RKO (cell line): ENCODE data around the gene CDC5L.
A peak's percentile ranks its signal among the peaks of the same experiment; 100 is the strongest.

Experiments
- DNase-seq: peaks from one replicate; pipeline ENCODE4 v3.0.0-alpha.2; 2016; ENCODE audit warnings: low spot score

Gene CDC5L

GRCh38 chr6:44453146-44453545, 65.6 kb downstream of the CDC5L start:
- DNase-seq = peak; percentile 54

GRCh38 chr6:44454198-44454597, 66.7 kb downstream of the CDC5L start:
- DNase-seq = no peak

- DNase-seq = peak; percentile 73
Measured at GRCh38 chr6:44456070-44456965, 68.8 kb downstream of the CDC5L start.

GRCh38 chr6:44456966-44457292, 69.4 kb downstream of the CDC5L start:
- no peak for DNase-seq

GRCh38 chr6:44457596-44457995, 70.1 kb downstream of the CDC5L start:
- DNase-seq = no peak

- no peak for DNase-seq
Measured at GRCh38 chr6:44458551-44458950, 71.0 kb downstream of the CDC5L start.

GRCh38 chr6:44462335-44462734, 74.8 kb downstream of the CDC5L start:
- DNase-seq = no peak

GRCh38 chr6:44462797-44463727, 75.6 kb downstream of the CDC5L start:
- no peak for DNase-seq

- no peak for DNase-seq
Measured at GRCh38 chr6:44463728-44464450, 76.4 kb downstream of the CDC5L start.

GRCh38 chr6:44464527-44465310, 77.2 kb downstream of the CDC5L start:
- no peak for DNase-seq

GRCh38 chr6:44466955-44467354, 79.4 kb downstream of the CDC5L start:
- DNase-seq = no peak

- DNase-seq = no peak
Measured at GRCh38 chr6:44468835-44469234, 81.3 kb downstream of the CDC5L start.

GRCh38 chr6:44470115-44470464, 82.6 kb downstream of the CDC5L start:
- no peak for DNase-seq

GRCh38 chr6:44470746-44471145, 83.2 kb downstream of the CDC5L start:
- no peak for DNase-seq

- DNase-seq = no peak
Measured at GRCh38 chr6:44471271-44471981, 83.9 kb downstream of the CDC5L start.

- DNase-seq = no peak
Measured at GRCh38 chr6:44472250-44472945, 84.9 kb downstream of the CDC5L start.

GRCh38 chr6:44473393-44474189, 86.1 kb downstream of the CDC5L start:
- DNase-seq = no peak

GRCh38 chr6:44474190-44474631, 86.7 kb downstream of the CDC5L start:
- no peak for DNase-seq

- no peak for DNase-seq
Measured at GRCh38 chr6:44474643-44475042, 87.1 kb downstream of the CDC5L start.

- no peak for DNase-seq
Measured at GRCh38 chr6:44475417-44475778, 87.9 kb downstream of the CDC5L start.
